ENCODE data around the gene FLRT2. TPM values are rescaled to one million over a fixed set of nuclear protein-coding genes. Genes with fewer than 3 reads are reported as not detected.

Gene FLRT2
- total and polyA plus RNA-seq, 7 donors = 0.60 to 13.0 (median 3.0) TPM

DNA sequence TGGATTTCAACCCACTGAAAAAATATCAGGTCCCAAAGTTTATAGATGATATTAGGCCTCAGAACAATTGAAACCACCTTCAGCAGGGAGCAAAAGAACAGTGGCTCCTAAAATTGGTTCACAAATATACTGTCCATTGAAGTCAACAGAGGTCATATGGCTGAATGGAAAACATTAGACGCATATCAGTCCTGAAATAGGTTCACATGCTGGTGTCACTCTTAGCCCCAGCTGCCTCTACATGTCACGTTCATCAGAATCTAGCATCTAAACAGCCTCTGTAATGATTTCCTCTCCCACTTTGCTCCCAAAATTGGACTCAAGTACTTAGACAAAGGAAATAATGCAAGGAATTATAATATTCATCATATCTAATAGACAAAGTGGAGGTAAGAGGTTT is 8.7 kb downstream of the FLRT2 start:
- intact Hi-C loops (cut with DNase I) = no loop called here
- Histone ChIP-seq H3K4me1 (peaks cover 0 to 15% (median 6%) of the 10 kb centered on the region in 4 donors), H3K27me3 (peaks cover 0 to 18% (median 0%) of the 10 kb centered on the region in 3 donors), H3K36me3 (no peaks in the 10 kb centered on the region), H3K4me3 (no peak overlapping the region), H3K27ac (no peak overlapping the region), H3K9me3 (no peaks in the 10 kb centered on the region)
- DNase-seq = no peak
- TF ChIP-seq POLR2A (IDR thresholded peaks at IDR 0.05) = no peak
- no peak for TF ChIP-seq EP300 (IDR thresholded peaks at IDR 0.05)
- TF ChIP-seq, protein P1, sequence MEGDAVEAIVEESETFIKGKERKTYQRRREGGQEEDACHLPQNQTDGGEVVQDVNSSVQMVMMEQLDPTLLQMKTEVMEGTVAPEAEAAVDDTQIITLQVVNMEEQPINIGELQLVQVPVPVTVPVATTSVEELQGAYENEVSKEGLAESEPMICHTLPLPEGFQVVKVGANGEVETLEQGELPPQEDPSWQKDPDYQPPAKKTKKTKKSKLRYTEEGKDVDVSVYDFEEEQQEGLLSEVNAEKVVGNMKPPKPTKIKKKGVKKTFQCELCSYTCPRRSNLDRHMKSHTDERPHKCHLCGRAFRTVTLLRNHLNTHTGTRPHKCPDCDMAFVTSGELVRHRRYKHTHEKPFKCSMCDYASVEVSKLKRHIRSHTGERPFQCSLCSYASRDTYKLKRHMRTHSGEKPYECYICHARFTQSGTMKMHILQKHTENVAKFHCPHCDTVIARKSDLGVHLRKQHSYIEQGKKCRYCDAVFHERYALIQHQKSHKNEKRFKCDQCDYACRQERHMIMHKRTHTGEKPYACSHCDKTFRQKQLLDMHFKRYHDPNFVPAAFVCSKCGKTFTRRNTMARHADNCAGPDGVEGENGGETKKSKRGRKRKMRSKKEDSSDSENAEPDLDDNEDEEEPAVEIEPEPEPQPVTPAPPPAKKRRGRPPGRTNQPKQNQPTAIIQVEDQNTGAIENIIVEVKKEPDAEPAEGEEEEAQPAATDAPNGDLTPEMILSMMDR (IDR thresholded peaks at IDR 0.05) = no peak
- TF ChIP-seq POLR2AphosphoS5 (IDR thresholded peaks at IDR 0.05) = no peak
- WGBS, 2 donors = 83 to 91% methylated on average over 2 of the region's 2 CpGs

DNA sequence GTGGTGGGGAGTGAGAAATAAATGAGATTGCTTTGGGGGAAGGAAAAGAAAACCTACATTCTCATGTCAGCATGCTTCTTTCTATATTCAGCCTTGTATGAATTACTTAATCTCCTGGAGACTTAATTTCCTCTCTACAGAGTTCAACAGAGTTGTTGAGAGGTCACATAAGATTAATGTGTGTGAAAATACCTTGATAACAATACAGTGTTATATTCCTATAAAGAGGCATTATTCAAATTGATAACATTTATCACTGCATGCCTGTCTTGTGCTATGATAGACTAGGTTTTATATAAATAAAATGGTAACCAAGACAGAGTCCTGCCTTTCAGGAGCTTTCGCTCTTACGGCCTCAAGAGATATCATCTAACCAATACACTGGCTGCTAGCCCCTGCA is 9.6 kb downstream of the FLRT2 start:
- Histone ChIP-seq H3K27ac (no peak overlapping the region), H3K27me3 (peaks cover 0 to 10% (median 0%) of the 10 kb centered on the region in 3 donors), H3K4me1 (peaks cover 0 to 8% (median 3%) of the 10 kb centered on the region in 4 donors), H3K9me3 (no peaks in the 10 kb centered on the region), H3K36me3 (no peaks in the 10 kb centered on the region), H3K4me3 (no peak overlapping the region)
- TF ChIP-seq EP300 (IDR thresholded peaks at IDR 0.05) (no peak), POLR2A (IDR thresholded peaks at IDR 0.05) (no peak)
- 89 to 95% methylated on average over 2 of the region's 2 CpGs for WGBS, 2 donors
- no peak for DNase-seq
- intact Hi-C loops (cut with DNase I) = no loop called here

DNA sequence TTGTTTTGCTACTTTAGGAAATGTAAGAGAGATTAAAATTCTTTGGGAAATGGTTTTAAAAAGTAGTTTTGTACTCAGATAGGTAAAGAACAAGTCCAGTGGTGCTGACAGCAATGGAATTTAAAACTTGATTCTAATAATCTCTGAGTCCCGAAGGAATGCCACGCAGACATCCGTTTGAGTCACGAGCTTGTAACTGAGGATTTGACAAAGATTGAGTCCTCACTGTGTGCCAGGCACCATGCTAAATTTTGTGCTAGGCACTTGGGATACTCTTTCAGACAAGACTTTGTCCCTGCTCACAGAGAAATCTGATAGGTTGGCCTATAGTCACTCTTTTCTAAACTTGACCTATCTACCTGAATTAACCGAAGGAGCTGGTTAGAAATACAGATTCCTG is 12.7 kb downstream of the FLRT2 start:
- DNase-seq = no peak
- no peak overlapping the region for H3K27ac ChIP-seq
- intact Hi-C loops (cut with DNase I) = no loop called here
- no peaks in the 10 kb centered on the region for H3K27me3 ChIP-seq
- no peak for TF ChIP-seq POLR2A (IDR thresholded peaks at IDR 0.05)
- no peak for TF ChIP-seq EP300 (IDR thresholded peaks at IDR 0.05)
- no peak for TF ChIP-seq POLR2AphosphoS5 (IDR thresholded peaks at IDR 0.05)
- TF ChIP-seq, protein P1 (IDR thresholded peaks at IDR 0.05) = no peak
- no peaks in the 10 kb centered on the region for H3K36me3 ChIP-seq
- H3K4me3 ChIP-seq = no peak overlapping the region
- H3K9me3 ChIP-seq = no peaks in the 10 kb centered on the region
- 89% methylated on average over 5 of the region's 5 CpGs for WGBS, 2 donors
- no peaks in the 10 kb centered on the region for H3K4me1 ChIP-seq

DNA sequence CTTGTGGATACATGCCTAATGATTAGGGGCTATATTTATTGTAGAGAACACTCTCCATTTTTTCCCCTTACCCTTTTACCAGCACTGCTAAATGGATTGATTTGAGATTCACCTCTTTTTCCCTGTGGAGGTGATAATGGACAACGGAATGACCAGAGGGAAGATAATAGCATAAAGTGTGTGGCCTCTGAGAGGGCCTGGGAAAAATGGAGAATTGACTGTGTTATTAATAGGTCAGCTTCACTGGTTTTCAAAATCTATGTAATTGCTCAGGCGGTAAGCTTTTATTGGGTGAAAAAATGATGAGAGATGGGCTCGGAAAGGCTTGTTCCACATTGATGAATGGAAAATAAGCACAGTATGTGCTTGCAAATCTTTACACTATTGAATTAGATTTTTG is 15.8 kb downstream of the FLRT2 start:
- no peak for TF ChIP-seq EP300 (IDR thresholded peaks at IDR 0.05)
- TF ChIP-seq, protein P1 (IDR thresholded peaks at IDR 0.05) = no peak
- no peak for TF ChIP-seq POLR2AphosphoS5 (IDR thresholded peaks at IDR 0.05)
- H3K4me1 ChIP-seq = no peaks in the 10 kb centered on the region
- WGBS, 2 donors = 84 to 92% methylated on average over 3 of the region's 3 CpGs
- H3K4me3 ChIP-seq = no peak overlapping the region
- H3K36me3 ChIP-seq = no peaks in the 10 kb centered on the region
- DNase-seq = no peak
- no peaks in the 10 kb centered on the region for H3K27me3 ChIP-seq
- intact Hi-C loops (cut with DNase I) = no loop called here
- no peak overlapping the region for H3K27ac ChIP-seq
- H3K9me3 ChIP-seq = no peaks in the 10 kb centered on the region

DNA sequence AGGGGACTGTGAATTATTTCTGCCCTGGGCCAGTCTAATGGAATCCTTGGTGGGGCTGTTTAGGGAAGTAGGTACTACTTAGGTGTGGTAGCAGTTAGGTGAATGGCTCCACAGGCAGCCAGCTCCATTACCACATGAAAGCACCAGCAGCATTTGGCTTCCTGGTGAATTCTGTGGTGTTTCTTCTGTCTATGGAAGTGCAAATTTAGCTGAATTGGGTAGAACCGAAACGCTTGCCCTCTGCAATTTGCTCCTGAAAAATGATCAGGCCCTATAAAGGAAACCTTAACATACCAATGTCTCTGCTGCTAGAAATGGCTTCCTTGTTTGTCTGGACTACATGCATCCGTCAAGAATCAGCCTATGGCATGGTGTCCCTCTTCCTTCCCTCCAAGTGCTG is 16.4 kb downstream of the FLRT2 start:
- TF ChIP-seq, protein P1 (IDR thresholded peaks at IDR 0.05) = no peak
- TF ChIP-seq EP300 (IDR thresholded peaks at IDR 0.05) (no peak), POLR2A (IDR thresholded peaks at IDR 0.05) (no peak), POLR2AphosphoS5 (IDR thresholded peaks at IDR 0.05) (no peak)
- no peak for DNase-seq
- H3K27ac ChIP-seq = no peak overlapping the region
- 62 to 72% methylated on average over 3 of the region's 3 CpGs for WGBS, 2 donors
- intact Hi-C loops (cut with DNase I) = no loop called here
- no peak overlapping the region for H3K4me3 ChIP-seq
- H3K36me3 ChIP-seq = no peaks in the 10 kb centered on the region
- H3K9me3 ChIP-seq = no peaks in the 10 kb centered on the region
- no peaks in the 10 kb centered on the region for H3K4me1 ChIP-seq
- H3K27me3 ChIP-seq = no peaks in the 10 kb centered on the region
